HCT116 (cell line): Measurements from ENCODE around the gene POU2F3.

Source experiments
- POLR2A ChIP-seq: IDR thresholded peaks from 2 replicates; pipeline ENCODE4 v1.7.0; 2011; ENCODE audit warnings: borderline replicate concordance; ENCODE audit not compliant: insufficient read depth, insufficient read length; ENCODE audit errors: extremely low read depth
- POLR2AphosphoS5 ChIP-seq: IDR thresholded peaks from 2 replicates; pipeline ENCODE4 v1.6.1; 2011; ENCODE audit warnings: mild to moderate bottlenecking, low read depth, low read length, moderate library complexity
- SP1 ChIP-seq: IDR thresholded peaks from 2 replicates; pipeline ENCODE4 v1.6.1; 2012; ENCODE audit warnings: low read depth
- SRF ChIP-seq: IDR thresholded peaks from 2 replicates; pipeline ENCODE4 v1.6.1; 2012; ENCODE audit warnings: low read depth

- no peak for TF ChIP-seq POLR2AphosphoS5
- TF ChIP-seq SRF, result no peak
- TF ChIP-seq SP1, result no peak
- no peak for TF ChIP-seq POLR2A
These were observed 13.7 kb upstream of the POU2F3 start for GRCh38 chr11:120226242-120226641.
